Prostate gland (tissue), 2 donors: ENCODE data around the gene IL1RAPL1.

Experiments used
- POLR2A ChIP-seq: fragments of 450-650 bp; IDR thresholded peaks from one replicate; pipeline ENCODE4 v1.6.1; 2016; ENCODE audit warnings: antibody characterized with exemption, mild to moderate bottlenecking
- POLR2AphosphoS5 ChIP-seq: sonication (generic); formaldehyde crosslinking; IDR thresholded peaks from one replicate; pipeline ENCODE4 v1.6.1; 2017; ENCODE audit warnings: antibody characterized with exemption
- TF ChIP-seq, protein P1 (sequence below), 4 experiments: fragments of 200-600 bp in 2 of 4; fragments of 450-650 bp in 2 of 4; sonication (generic) in 2 of 4; IDR thresholded peaks; 1 replicate in 3 of 4; 2 replicates in 1 of 4; pipeline ENCODE4 v1.5.1; 2016 to 2019; ENCODE audit warnings: antibody characterized with exemption in 4 of 4, mild to moderate bottlenecking in 2 of 4, moderate library complexity in 2 of 4

DNA sequence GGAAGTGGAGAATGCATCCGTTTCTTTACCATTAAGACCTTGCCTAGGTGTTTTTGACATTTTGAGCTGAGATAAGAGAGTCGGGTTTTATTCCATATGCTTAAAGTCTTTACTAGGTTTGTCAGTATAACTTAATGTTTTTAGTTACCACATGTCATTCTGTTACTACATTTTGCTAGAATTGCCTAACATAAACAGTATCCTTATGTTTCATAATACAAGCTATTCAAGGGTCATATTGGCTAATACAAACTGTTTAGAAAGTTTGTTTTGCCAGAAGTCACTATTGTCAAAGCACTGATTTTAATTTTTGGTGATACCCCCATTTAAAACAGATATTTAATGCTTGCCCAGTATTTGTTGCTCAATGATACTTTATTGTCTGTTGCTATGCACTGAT, 1200.4 kb downstream of the IL1RAPL1 start:
- no peak for TF ChIP-seq POLR2A
- TF ChIP-seq POLR2AphosphoS5, result no peak
- TF ChIP-seq, protein P1, sequence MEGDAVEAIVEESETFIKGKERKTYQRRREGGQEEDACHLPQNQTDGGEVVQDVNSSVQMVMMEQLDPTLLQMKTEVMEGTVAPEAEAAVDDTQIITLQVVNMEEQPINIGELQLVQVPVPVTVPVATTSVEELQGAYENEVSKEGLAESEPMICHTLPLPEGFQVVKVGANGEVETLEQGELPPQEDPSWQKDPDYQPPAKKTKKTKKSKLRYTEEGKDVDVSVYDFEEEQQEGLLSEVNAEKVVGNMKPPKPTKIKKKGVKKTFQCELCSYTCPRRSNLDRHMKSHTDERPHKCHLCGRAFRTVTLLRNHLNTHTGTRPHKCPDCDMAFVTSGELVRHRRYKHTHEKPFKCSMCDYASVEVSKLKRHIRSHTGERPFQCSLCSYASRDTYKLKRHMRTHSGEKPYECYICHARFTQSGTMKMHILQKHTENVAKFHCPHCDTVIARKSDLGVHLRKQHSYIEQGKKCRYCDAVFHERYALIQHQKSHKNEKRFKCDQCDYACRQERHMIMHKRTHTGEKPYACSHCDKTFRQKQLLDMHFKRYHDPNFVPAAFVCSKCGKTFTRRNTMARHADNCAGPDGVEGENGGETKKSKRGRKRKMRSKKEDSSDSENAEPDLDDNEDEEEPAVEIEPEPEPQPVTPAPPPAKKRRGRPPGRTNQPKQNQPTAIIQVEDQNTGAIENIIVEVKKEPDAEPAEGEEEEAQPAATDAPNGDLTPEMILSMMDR (IDR thresholded peaks at IDR 0.05), result no peak
